Measurements from ENCODE around the gene VIPR2. TPM values are rescaled to one million over a fixed set of nuclear protein-coding genes. Genes with fewer than 3 reads are reported as not detected.

The VIPR2 gene
- total RNA-seq, 4 donors from 2014 or later: 0.53 to 2.5 (median 1.8) TPM

DNA sequence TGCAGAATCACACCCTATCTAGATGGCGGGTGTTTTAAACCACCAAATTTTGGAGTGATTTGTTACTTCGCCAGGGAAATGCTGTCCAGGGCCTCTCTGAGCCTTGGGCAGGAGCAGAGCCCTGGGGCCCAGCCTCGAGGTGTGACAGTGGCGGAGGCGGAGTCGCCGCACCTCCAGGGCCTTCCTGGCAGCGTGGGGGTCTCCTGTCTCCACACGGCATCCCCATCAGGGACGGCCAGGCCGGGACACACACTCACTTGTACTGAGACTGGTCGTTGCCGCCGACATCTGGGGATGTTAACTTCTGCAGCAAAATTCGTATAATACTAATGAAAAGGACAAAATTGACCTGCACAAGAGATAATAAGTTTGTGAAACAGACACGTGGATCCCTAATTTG lies 110.7 kb downstream of the VIPR2 start:
- H3K27ac ChIP-seq: no peak overlapping the region
- no peaks in the 10 kb centered on the region for H3K36me3 ChIP-seq
- no peak overlapping the region for H3K4me3 ChIP-seq
- TF ChIP-seq, protein P1, sequence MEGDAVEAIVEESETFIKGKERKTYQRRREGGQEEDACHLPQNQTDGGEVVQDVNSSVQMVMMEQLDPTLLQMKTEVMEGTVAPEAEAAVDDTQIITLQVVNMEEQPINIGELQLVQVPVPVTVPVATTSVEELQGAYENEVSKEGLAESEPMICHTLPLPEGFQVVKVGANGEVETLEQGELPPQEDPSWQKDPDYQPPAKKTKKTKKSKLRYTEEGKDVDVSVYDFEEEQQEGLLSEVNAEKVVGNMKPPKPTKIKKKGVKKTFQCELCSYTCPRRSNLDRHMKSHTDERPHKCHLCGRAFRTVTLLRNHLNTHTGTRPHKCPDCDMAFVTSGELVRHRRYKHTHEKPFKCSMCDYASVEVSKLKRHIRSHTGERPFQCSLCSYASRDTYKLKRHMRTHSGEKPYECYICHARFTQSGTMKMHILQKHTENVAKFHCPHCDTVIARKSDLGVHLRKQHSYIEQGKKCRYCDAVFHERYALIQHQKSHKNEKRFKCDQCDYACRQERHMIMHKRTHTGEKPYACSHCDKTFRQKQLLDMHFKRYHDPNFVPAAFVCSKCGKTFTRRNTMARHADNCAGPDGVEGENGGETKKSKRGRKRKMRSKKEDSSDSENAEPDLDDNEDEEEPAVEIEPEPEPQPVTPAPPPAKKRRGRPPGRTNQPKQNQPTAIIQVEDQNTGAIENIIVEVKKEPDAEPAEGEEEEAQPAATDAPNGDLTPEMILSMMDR (IDR thresholded peaks at IDR 0.05): no peak
- no peak for TF ChIP-seq POLR2A (IDR thresholded peaks at IDR 0.05)
- H3K4me1 ChIP-seq: peaks cover 0 to 27% (median 0%) of the 10 kb centered on the region in 4 donors
- DNase-seq: no peak
- no peaks in the 10 kb centered on the region for H3K27me3 ChIP-seq
- H3K9me3 ChIP-seq: no peaks in the 10 kb centered on the region

DNA sequence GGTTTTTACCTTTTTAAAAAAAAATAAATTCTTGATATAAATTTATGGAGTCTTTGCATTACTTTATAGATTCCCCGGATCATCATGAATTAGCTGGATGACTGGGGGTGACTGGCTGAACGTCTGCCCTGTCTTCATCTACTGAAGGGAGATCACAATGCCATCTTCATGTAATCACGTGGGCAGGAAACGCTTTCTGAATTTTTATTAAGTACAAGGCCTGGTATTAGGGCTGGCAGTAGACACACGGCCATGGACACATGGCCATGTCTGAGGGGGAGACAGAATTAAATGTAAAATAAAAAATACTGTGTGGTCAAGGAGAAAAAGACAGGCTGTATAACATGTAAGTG lies 111.2 kb downstream of the VIPR2 start:
- no peak for DNase-seq
- Histone ChIP-seq H3K36me3 (no peaks in the 10 kb centered on the region), H3K27ac (no peak overlapping the region), H3K4me3 (no peak overlapping the region), H3K4me1 (peaks cover 0 to 27% (median 0%) of the 10 kb centered on the region in 4 donors), H3K9me3 (no peaks in the 10 kb centered on the region), H3K27me3 (no peaks in the 10 kb centered on the region)
- TF ChIP-seq, protein P1 (IDR thresholded peaks at IDR 0.05): no peak
- TF ChIP-seq POLR2A (IDR thresholded peaks at IDR 0.05): no peak

DNA sequence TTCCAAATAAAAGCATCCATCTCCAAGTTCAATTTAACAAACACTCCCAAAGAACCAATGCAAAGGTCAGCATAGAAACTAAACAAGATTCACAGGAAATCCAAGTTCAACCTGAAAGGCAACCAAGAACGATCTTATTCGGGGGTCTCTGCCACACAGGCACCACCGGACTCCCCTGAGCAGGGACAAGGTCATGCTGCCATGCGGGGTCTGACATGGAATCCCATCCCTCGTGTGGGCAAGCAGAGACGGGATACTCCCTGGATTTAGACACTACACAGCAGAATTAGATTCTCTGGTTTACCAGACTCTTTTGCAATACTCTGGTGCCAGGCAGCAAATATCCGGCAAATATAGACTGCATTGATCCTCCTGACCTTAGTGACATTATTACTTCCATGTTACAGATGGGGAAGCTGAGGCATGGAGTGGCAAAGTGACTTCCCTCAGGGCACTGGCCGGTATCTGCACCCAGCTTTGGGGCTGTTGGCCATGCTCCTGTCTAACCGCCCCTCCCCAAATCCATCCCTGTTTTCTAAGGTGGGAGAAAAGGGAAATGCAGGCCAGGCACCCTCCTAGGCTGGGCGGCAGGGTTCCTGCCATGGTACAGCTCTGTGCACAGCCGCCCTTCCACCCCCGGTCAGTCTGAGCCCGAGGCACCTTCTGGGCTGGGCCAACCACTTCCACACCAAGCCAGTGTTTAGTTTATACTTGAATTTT lies 111.8 kb downstream of the VIPR2 start:
- Histone ChIP-seq H3K36me3 (no peaks in the 10 kb centered on the region), H3K9me3 (no peaks in the 10 kb centered on the region), H3K27me3 (no peaks in the 10 kb centered on the region), H3K27ac (peak overlapping the region in 1 of 4 donors; percentile 3), H3K4me3 (no peak overlapping the region), H3K4me1 (peaks cover 0 to 23% (median 0%) of the 10 kb centered on the region in 4 donors)
- DNase-seq: peak in 1 of 3 donors; percentile 18
- no peak for TF ChIP-seq POLR2A (IDR thresholded peaks at IDR 0.05)
- TF ChIP-seq, protein P1 (IDR thresholded peaks at IDR 0.05): no peak

DNA sequence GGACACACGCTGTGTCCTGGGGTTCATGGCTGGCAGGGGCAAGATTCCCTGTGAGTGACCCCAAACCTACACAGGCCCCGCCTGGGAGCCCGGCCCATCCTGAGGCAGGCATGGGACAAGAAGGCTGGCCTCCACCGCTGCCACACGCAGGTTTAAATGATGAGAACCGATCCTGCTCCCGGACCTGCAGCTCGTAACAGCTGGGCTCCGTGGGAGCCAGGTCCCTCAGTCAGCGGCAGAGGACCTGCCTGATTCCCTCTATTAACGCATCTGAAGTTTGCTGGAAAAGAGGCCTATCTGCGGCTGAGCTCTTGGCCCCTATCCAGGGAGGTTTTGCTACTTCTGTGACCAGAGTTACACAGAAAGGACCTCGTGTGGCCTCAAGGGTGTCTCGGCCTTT lies 112.3 kb downstream of the VIPR2 start:
- peak overlapping the region in 1 of 4 donors; percentile 3 for H3K27ac ChIP-seq
- peaks cover 0 to 22% (median 0%) of the 10 kb centered on the region in 4 donors for H3K4me1 ChIP-seq
- H3K27me3 ChIP-seq: no peaks in the 10 kb centered on the region
- peak in 1 of 3 donors; percentile 45 for DNase-seq
- H3K4me3 ChIP-seq: no peak overlapping the region
- no peak for TF ChIP-seq POLR2A (IDR thresholded peaks at IDR 0.05)
- TF ChIP-seq, protein P1 (IDR thresholded peaks at IDR 0.05): no peak
- H3K36me3 ChIP-seq: no peaks in the 10 kb centered on the region
- H3K9me3 ChIP-seq: no peaks in the 10 kb centered on the region

DNA sequence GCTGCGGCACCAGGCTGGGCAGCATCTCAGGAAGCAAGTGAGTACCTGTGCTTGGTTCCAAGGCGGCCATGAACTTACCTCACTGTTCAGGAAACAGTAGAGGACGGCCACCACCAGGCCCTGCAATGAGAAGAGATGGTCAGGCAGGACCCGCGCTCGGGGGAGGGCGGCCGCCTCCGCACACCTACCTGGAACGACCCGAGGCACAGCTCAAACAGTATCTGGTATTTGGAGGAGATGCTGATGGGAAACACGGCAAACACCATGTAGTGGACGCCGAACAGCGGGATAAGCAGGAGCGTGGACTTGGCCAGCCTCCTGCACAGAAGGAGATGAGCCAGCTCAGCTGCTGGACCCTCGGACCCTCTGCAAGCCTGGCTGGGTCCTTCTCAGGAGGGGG lies 112.9 kb downstream of the VIPR2 start:
- H3K27me3 ChIP-seq: no peaks in the 10 kb centered on the region
- peak overlapping the region in 1 of 4 donors; percentile 57 for H3K4me3 ChIP-seq
- peak in 2 of 3 donors; percentile 9 to 30 for DNase-seq
- H3K4me1 ChIP-seq: peaks cover 0 to 18% (median 0%) of the 10 kb centered on the region in 4 donors
- TF ChIP-seq, protein P1 (IDR thresholded peaks at IDR 0.05): no peak
- TF ChIP-seq POLR2A (IDR thresholded peaks at IDR 0.05): no peak
- H3K36me3 ChIP-seq: no peaks in the 10 kb centered on the region
- H3K9me3 ChIP-seq: no peaks in the 10 kb centered on the region
- H3K27ac ChIP-seq: peak overlapping the region in 1 of 4 donors; percentile 55
